ENCODE data around the gene AJUBA.
"Not testable (repeated sequence)": the region's sequence is repeated elsewhere in the genome, so short reads cannot be mapped to it uniquely, and the experiment has no call there.

AJUBA gene

GRCh38 chr14:23006188-23006534, 23.8 kb upstream of the AJUBA start:
- TF ChIP-seq CTCF (IDR thresholded peaks at IDR 0.05; ENCODE audit: low read depth, low read length) = no peak

GRCh38 chr14:23005451-23006187, 23.3 kb upstream of the AJUBA start:
- no peak for TF ChIP-seq CTCF (IDR thresholded peaks at IDR 0.05; ENCODE audit: low read depth, low read length)
- no peak overlapping the region for H3K4me3 ChIP-seq (ENCODE audit: low read depth, low read length)

More at GRCh38 chr14:23006188-23006534, 23.8 kb upstream of the AJUBA start:
- peak overlapping the region; percentile 74 for H3K4me3 ChIP-seq (ENCODE audit: low read depth, low read length)

- H3K4me3 ChIP-seq (ENCODE audit: low read depth, low read length) = not testable (repeated sequence)
These were observed 21.9 kb upstream of the AJUBA start for GRCh38 chr14:23004274-23004673.

- H3K4me3 ChIP-seq (ENCODE audit: low read depth, low read length) = no peak overlapping the region
- no peak for TF ChIP-seq CTCF (IDR thresholded peaks at IDR 0.05; ENCODE audit: low read depth, low read length)
These were observed 20.2 kb upstream of the AJUBA start for GRCh38 chr14:23002592-23002991.

GRCh38 chr14:23000860-23001259, 18.5 kb upstream of the AJUBA start:
- H3K4me3 ChIP-seq (ENCODE audit: low read depth, low read length) = no peak overlapping the region
- TF ChIP-seq CTCF (IDR thresholded peaks at IDR 0.05; ENCODE audit: low read depth, low read length) = no peak

- no peak for TF ChIP-seq CTCF (IDR thresholded peaks at IDR 0.05; ENCODE audit: low read depth, low read length)
- no peak overlapping the region for H3K4me3 ChIP-seq (ENCODE audit: low read depth, low read length)
These were observed 16.1 kb upstream of the AJUBA start for GRCh38 chr14:22998329-22999012.

GRCh38 chr14:22997676-22998323, 15.4 kb upstream of the AJUBA start:
- no peak for TF ChIP-seq CTCF (IDR thresholded peaks at IDR 0.05; ENCODE audit: low read depth, low read length)
- no peak overlapping the region for H3K4me3 ChIP-seq (ENCODE audit: low read depth, low read length)

Measured in WI38 (cell line).